Stomach (tissue), 9 donors: ENCODE data around the gene XRCC4. TPM values are rescaled to one million over a fixed set of nuclear protein-coding genes. Genes with fewer than 3 reads are reported as not detected.

Experiments used
- DNase-seq, 2 donors: peaks; one replicate each; pipeline versions ENCODE4 v3.0.0 to v3.0.0-alpha.2; 2013 to 2019
- H3K27ac ChIP-seq, 5 donors: fragments of 200-600 bp in 4 of 5; sonication (generic) in 4 of 5; one replicate each; pipeline ENCODE4 v1.5.1; 2013 to 2019; ENCODE audit warnings: mild to moderate bottlenecking in 1 of 5, moderate library complexity in 1 of 5
- H3K27me3 ChIP-seq, 3 donors: fragments of 200-600 bp; sonication (generic); one replicate each; pipeline ENCODE4 v1.5.1; 2017 to 2019; ENCODE audit warnings: mixed run types in 1 of 3
- H3K36me3 ChIP-seq, 4 donors: fragments of 200-600 bp; sonication (generic); 1 replicate in 3 of 4; 2 replicates in 1 of 4; pipeline ENCODE4 v1.5.1; 2016 to 2019
- H3K4me1 ChIP-seq, 4 donors: fragments of 200-600 bp; sonication (generic); one replicate each; pipeline ENCODE4 v1.5.1; 2016 to 2019
- H3K4me3 ChIP-seq, 4 donors: fragments of 200-600 bp; sonication (generic) in 3 of 4; one replicate each; pipeline ENCODE4 v1.5.1; 2016 to 2019; ENCODE audit warnings: mild to moderate bottlenecking in 1 of 4
- H3K9me3 ChIP-seq, 4 donors: fragments of 200-600 bp; sonication (generic); one replicate each; pipeline ENCODE4 v1.5.1; 2016 to 2019
- CTCF ChIP-seq, 7 experiments: fragments of 450-650 bp in 4 of 7; fragments of 200-600 bp in 3 of 7; sonication (generic) in 3 of 7; IDR thresholded peaks; one replicate each; pipeline ENCODE4 v1.5.1; 2016 to 2019; ENCODE audit warnings: antibody characterized with exemption in 7 of 7, control low read depth in 2 of 7, mild to moderate bottlenecking in 1 of 7
- EP300 ChIP-seq: sonication (generic); formaldehyde crosslinking; IDR thresholded peaks from one replicate; pipeline ENCODE4 v1.6.1; 2017; ENCODE audit warnings: antibody characterized with exemption
- POLR2A ChIP-seq, 4 donors: fragments of 450-650 bp; IDR thresholded peaks; one replicate each; pipeline ENCODE4 v1.6.1; 2016; ENCODE audit warnings: antibody characterized with exemption in 4 of 4, control low read depth in 2 of 4, mild to moderate bottlenecking in 1 of 4, moderate library complexity in 1 of 4
- POLR2AphosphoS5 ChIP-seq, 3 donors: sonication (generic); formaldehyde crosslinking; IDR thresholded peaks; one replicate each; pipeline ENCODE4 v1.6.1; 2016; ENCODE audit warnings: antibody characterized with exemption in 3 of 3
- WGBS, 5 donors: extraction: QIAGEN DNeasy Blood & Tissue Kit in 3 of 5; methylation state at CpG; one replicate each; pipeline versions ENCODE4 v1.1.5 to v1.1.7; 2013 to 2018; 5-methylcytosine and 5-hydroxymethylcytosine counted together
- intact Hi-C: fragments of 100-400 bp; cut with DNase I; formaldehyde crosslinking; loops from one replicate; pipeline ENCODE4 v1.15.1; 2023; ENCODE audit warnings: low total_unique reads
- polyA plus RNA-seq, 3 donors: library from polyadenylated mRNA; stranded (reverse); fragments of 200-250 nt; gene quantifications; one replicate each; pipeline ENCODE4 v1.2.3, GENCODE V29; 2013
- total RNA-seq, 5 donors: library from RNA; depleted of rRNA; stranded (reverse); fragments of >200 nt; gene quantifications; one replicate each; pipeline versions ENCODE4 v1.1.0 to v1.2.3, GENCODE V29; 2014 to 2016
- donor health status: healthy with polysubstance abuse.
- donor health status: Bipolar disorder and iron deficiency.
- donor health status: healthy.

Gene XRCC4
- total and polyA plus RNA-seq, 8 donors, result 0.45 to 14.2 (median 8.4) TPM; not detected in 1

- no peak overlapping the region for H3K4me3 ChIP-seq
- H3K36me3 ChIP-seq, result no peaks in the 10 kb centered on the region
- TF ChIP-seq POLR2AphosphoS5 (IDR thresholded peaks at IDR 0.05), result peak in 1 of 3 donors; percentile 35
- no peak for TF ChIP-seq CTCF (IDR thresholded peaks at IDR 0.05)
- no peaks in the 10 kb centered on the region for H3K27me3 ChIP-seq
- H3K27ac ChIP-seq, result no peak overlapping the region
- intact Hi-C loops, result no loop called here
- DNase-seq, result no peak
- WGBS, 5 donors, result 25 to 45% (median 36%) methylated on average over 2 of the region's 2 CpGs
- H3K9me3 ChIP-seq, result no peaks in the 10 kb centered on the region
- H3K4me1 ChIP-seq, result peaks cover 0 to 13% (median 7%) of the 10 kb centered on the region in 4 donors
These were observed 7.8 kb downstream of the XRCC4 start for GRCh38 chr5:83085106-83085505.

- Histone ChIP-seq H3K27ac (no peak overlapping the region), H3K27me3 (no peaks in the 10 kb centered on the region), H3K36me3 (no peaks in the 10 kb centered on the region), H3K4me1 (peaks cover 0 to 3% (median under 1%) of the 10 kb centered on the region in 4 donors), H3K4me3 (no peak overlapping the region), H3K9me3 (peaks cover 0 to 15% (median 0%) of the 10 kb centered on the region in 4 donors)
- TF ChIP-seq CTCF (IDR thresholded peaks at IDR 0.05) (no peak), POLR2A (IDR thresholded peaks at IDR 0.05) (no peak), EP300 (no peak), POLR2AphosphoS5 (IDR thresholded peaks at IDR 0.05) (no peak)
- WGBS, 5 donors, result 92 to 97% (median 94%) methylated on average over 3 of the region's 3 CpGs
- DNase-seq, result no peak
- intact Hi-C loops, result no loop called here
These were observed 12.8 kb downstream of the XRCC4 start for GRCh38 chr5:83090169-83090568.

- 79 to 96% (median 89%) methylated on average over 2 of the region's 2 CpGs for WGBS, 5 donors
- intact Hi-C loops, result no loop called here
- Histone ChIP-seq H3K27ac (no peak overlapping the region), H3K27me3 (no peaks in the 10 kb centered on the region), H3K36me3 (no peaks in the 10 kb centered on the region), H3K9me3 (peaks cover 0 to 15% (median 0%) of the 10 kb centered on the region in 4 donors), H3K4me1 (peaks cover 0 to under 1% (median 0%) of the 10 kb centered on the region in 4 donors), H3K4me3 (no peak overlapping the region)
- DNase-seq, result no peak
- TF ChIP-seq POLR2AphosphoS5 (IDR thresholded peaks at IDR 0.05), result no peak
- TF ChIP-seq CTCF (IDR thresholded peaks at IDR 0.05), result no peak
- no peak for TF ChIP-seq EP300
- TF ChIP-seq POLR2A (IDR thresholded peaks at IDR 0.05), result no peak
These were observed 15.3 kb downstream of the XRCC4 start for GRCh38 chr5:83092619-83093018.

- Histone ChIP-seq H3K27ac (no peak overlapping the region), H3K4me1 (peaks cover 0 to 9% (median 0%) of the 10 kb centered on the region in 4 donors), H3K9me3 (peaks cover 0 to 15% (median 0%) of the 10 kb centered on the region in 4 donors), H3K4me3 (no peak overlapping the region), H3K36me3 (no peaks in the 10 kb centered on the region), H3K27me3 (no peaks in the 10 kb centered on the region)
- no peak for TF ChIP-seq CTCF (IDR thresholded peaks at IDR 0.05)
- no peak for TF ChIP-seq POLR2AphosphoS5 (IDR thresholded peaks at IDR 0.05)
- TF ChIP-seq POLR2A (IDR thresholded peaks at IDR 0.05), result no peak
- no peak for TF ChIP-seq EP300
- intact Hi-C loops, result no loop called here
- WGBS, 5 donors, result 95 to 98% (median 97%) methylated on average over 4 of the region's 4 CpGs
- DNase-seq, result no peak
These were observed 16.3 kb downstream of the XRCC4 start for GRCh38 chr5:83093692-83094091.
